ENCODE data around the gene S100A6.
A peak's percentile ranks its signal among the peaks of the same experiment; 100 is the strongest.

Gene S100A6

DNA sequence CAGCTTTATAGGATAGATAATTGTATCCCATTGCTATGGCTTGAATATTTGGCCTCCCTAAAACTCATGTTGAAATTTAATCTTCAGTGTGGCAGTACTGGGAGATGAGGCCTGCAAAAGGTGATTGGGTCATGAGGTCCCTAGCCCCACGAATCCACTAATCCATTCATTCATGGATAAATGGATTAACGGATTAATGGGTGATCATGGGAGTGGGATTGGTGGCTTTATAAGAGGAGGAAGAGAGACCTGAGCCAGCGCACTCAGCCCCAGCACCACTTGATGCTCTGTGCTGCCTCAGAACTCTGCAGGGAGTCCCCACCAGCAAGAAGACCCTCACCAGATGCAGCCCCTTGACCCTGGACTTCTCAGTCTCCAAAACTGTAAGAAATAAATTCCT lies 32.0 kb downstream of the S100A6 start:
- no peak for DNase-seq

DNA sequence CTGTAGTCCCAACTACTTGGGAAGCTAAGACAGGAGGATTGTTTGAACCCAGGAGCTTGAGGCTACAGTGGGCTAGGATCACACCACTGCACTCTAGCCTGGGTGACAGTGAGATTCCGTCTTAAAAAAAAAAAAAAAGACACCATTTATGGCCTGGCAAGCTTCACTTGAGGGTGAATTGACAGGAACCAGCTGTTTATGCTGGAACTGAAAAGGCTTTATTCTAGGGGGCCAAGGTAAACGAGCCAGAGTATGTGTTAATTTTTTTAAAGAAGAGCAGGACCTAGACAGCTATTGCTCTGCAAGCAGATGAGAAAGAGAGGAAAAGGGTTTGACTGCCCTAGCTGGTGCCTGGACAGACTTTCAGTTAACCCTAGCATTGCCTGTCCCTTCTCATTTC lies 37.0 kb downstream of the S100A6 start:
- no peak for DNase-seq

DNA sequence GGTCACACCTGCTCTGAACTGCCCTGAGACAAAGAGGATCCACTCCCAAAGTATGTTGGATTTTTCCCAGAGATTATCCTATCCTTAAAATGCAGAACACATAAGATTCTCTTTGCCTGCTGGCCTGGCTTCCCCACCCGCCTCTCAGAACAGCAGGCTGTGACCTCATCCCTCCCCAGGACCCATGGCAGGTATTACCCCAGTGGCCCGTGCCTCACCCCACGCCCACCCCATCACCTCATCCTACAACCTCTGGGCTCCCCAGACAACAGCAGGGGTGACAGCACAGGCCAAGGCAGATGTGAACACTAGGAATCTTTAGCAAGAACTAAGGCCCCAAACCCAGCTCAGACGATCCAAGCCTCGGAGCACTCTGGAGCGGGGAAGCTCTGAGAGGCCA lies 40.3 kb downstream of the S100A6 start:
- no peak for DNase-seq

DNA sequence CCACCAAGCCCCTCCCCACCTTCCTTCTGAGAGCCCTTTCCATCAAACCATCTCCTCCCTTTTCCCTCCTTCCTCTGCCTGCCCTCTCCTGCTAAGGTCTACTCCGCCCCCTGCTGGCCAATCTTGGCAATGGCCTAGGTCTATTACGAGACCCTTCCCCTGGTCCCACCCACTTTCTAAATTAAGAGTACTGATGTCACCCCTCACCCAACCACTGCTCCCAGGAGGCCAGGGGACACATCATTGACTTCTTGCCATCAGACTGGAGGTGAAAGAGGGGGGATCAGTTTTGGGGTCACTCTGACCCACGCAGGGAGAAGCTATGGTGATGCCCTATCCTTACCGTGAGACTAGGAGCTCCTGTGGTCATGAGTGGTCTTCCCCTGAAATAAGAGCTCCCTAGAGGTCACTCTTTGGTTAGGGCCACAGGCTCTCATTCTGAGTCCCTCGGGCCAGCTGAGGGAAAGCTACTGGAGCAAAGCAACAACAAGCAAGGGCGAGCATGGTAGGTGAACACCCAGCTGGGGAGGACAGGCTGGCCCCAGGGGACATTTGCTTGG lies 40.7 kb downstream of the S100A6 start:
- DNase-seq = peak; percentile 66

DNA sequence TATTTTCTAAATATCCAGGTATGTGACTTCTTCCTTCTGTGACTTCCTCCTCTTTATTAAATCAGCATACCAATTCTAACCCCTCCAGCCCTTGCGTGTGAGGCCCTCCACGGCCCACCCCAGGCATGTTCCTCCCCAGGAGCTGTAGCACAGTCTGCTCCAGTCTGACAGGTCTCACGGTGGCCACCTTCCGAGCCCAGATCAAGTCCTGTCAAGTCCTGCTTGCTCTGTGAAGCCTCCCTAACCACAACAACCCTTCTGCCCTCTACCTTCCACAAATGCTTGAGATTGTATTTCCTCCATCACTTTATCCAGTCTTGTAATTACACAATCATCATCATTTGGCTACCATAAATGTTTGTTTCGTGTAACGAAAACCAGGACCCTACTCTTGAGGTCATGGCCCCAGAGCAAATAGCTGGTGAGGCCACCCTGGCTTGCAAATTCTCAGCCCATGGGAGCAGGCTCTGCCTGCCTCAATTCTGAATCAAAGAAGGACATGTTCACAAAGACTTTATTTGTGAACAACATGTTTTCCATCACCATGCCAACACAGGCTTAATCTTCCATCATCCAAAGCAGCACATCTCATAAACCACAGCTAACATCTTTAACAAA lies 42.3 kb downstream of the S100A6 start:
- DNase-seq = no peak

DNA sequence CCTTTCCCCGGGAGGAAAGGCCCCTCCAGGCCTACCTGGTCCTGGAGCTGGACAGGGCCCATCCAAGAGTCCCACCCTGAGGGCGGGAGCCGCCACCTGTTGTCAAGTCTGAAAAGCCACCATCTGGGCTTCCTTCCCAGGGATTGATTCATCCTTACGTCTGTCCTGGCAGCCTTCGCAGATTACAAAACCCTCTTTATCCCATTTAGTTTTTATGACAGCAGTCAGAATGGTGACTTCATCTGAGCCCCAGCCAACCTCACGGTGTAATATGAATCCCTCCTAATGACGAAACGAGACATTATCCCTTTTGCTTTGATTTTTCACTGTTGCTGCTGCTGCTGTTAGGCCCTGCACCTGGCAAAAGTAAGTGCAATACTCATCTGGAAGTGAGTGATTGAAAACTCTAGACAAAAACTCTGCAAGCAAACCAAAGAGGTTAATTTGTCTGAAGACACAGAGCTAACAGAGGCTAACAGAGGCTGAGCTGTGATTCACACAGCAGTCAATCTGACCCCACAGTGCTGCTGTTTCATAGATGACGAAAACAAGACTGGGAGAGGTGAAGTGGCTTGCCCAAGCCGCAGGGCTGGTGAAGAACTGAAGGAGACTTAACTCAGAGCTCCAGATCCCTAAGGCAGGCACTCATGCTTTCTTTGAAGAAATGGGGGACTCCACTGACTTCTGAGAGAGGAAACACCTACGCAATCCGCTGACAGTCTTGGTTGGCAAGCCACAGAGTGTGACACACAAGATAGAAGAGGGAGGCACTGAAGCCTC lies 45.3 kb downstream of the S100A6 start:
- DNase-seq = no peak

DNA sequence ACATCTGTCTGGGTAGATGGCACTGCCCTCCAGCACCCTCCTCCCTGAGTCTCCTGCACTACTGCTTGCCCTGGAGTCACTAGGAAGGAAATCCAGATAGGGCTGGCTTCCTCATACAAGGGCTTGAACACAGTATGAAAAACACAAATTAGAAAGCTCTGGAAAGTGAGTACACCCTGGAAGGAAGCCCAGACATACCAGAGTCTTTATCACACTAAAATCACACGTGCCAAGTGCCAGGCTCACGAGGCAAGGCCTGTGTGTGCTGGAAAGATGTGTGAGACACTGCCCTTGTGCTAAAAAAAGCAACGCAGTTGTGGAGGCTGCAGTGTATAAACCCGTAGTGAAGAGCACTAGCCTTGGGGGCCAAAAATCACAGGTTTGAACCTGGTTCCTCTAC lies 47.1 kb downstream of the S100A6 start:
- no peak for DNase-seq

DNA sequence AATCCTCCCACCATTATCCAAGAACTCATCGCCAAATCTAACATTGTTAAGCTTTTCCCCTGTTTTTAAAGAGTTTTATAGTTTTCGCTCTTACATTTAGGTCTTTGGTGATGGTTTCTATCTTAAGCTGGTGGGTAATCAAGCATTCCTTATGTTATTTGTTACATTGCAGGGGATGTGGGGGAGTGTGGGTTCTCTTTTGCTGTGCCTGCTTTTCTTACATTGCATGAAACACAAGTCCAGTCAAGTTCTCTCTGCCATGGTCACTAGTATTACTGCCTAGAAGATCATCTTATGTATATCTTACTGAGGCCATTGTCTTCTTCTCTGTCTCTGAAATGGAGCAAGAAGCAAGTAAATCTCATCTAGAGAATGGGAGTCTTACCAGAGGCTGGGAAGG lies 48.1 kb downstream of the S100A6 start:
- DNase-seq = no peak

DNA sequence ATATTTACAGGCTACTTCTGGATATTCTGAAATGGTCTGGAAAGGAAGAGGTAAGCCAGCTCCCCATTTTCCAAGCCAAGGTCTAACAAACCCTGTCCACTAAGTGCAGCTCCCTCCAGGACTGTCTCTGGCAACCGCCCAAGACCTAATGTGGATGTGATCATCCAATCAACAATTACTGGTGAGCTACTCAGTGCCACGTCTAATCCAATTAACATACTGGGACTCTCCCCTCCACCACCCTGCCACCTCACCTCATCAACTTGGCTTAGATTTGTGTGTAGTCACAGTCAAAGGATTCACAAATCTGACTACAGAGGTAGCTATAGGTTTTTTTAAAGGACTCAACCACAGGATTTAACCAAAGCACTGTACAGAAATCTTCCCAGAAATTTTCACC lies 49.9 kb downstream of the S100A6 start:
- DNase-seq = no peak
